ENCODE results near the gene NAPEPLD.
"Not testable (repeated sequence)": the region's sequence is repeated elsewhere in the genome, so short reads cannot be mapped to it uniquely, and the experiment has no call there.

Gene NAPEPLD

DNA sequence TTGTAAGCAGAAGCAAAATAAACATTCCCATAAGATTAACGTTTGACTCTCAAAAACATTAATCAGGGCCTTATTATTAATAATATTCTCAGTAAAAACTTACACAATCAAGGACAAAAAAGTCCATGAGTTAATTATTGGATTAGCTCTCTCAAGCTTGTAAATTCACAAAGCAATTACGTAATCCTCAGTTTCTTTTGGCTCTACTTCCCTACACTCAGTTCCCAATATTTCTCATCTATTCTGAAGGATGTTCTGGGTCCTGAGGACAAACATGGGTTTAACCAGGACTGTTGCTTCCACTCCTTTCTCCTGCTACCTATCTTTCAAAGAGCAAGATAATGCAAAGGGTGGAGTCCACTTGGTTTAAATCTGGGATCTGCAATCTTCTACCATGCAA lies 89.4 kb downstream of the NAPEPLD start:
- no peak for DNase-seq

DNA sequence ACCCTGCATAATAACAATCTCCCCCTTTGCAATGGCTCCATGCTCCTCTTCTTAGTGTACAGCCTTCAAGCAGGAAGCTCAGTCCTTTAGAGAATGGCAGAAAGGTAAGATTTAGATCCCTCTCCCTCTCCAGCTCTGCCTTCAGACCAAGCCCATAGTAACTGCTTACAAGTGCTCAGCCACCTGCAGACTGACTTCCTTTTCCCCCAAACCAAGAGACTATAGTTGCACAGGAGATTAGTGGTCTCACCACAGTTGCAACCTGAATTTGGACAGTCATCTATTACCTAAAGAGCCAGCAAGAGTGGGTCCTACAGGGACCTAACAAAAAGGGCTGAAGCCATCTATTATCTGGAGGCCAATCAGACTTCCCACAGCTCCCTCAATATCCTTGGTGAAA lies 90.8 kb downstream of the NAPEPLD start:
- DNase-seq = no peak

DNA sequence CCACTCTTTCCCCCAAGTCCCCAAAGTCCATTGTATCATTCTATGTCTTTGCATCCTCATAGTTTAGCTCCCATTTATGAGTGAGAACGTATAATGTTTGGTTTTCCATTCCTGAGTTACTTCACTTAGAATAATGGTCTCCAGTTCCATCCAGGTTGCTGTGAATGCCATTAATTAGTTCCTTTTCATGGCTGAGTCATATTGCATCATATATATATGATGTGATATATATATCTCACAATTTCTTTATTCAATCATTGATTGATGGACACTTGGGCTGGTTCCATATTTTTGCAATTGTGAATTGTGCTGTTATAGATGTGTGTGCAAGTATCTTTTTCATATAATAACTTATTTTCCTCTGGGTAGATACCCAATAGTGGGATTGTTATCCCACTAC lies 92.9 kb downstream of the NAPEPLD start:
- not testable (repeated sequence) for DNase-seq

DNA sequence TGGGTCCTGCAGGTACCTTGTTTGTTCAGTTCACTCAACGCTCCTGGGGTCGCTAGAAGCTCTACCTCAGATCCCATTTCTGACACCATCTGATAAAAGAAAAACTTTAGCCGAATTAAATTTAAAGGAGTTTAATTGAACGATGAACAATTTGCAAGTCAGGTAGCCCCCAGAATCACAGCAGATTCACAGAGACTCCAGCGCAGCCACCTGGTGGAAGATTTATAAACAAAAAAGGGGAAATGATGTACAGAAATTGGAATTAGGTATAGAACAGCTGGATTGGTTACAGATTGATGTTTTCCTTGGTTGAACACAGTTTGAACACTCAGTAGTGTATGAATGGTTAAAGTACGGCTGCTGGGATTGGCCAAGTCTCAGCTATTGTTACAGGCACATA lies 97.4 kb downstream of the NAPEPLD start:
- no peak for DNase-seq

Data from CD4-positive, alpha-beta T cell treated with Interleukin-21 for 1 hour (primary cell).